UCSD-AML1 (cell line): ENCODE measurements around the gene DROSHA.
"Not testable (repeated sequence)": the region's sequence is repeated elsewhere in the genome, so short reads cannot be mapped to it uniquely, and the experiment has no call there.

ENCODE experiments used
- DNase-seq: peaks from one replicate; lab custom pipeline; 2025; ENCODE audit not compliant: unreplicated experiment; lab: John Stamatoyannopoulos, UW

Gene DROSHA

GRCh38 chr5:31531888-31532547, at the start of gene DROSHA, which contains the start of gene C5orf22:
Gene DROSHA, minus strand, starts transcription at chr5:31532093. Its CDS starts 3,034 bp downstream, at chr5:31529059.
Gene C5orf22, plus strand, starts transcription at chr5:31532301. Its CDS starts 92 bp downstream, at chr5:31532393.
- DNase-seq: peak; percentile 95

GRCh38 chr5:31579558-31579957, 47.7 kb upstream of the DROSHA start:
- no peak for DNase-seq

GRCh38 chr5:31577438-31577837, 45.5 kb upstream of the DROSHA start:
- DNase-seq: no peak

GRCh38 chr5:31574772-31575171, 42.9 kb upstream of the DROSHA start:
- no peak for DNase-seq

- no peak for DNase-seq
These were observed 41.7 kb upstream of the DROSHA start for GRCh38 chr5:31573494-31574142.

- no peak for DNase-seq
These were observed 37.2 kb upstream of the DROSHA start for GRCh38 chr5:31569068-31569467.

- DNase-seq: no peak
These were observed 36.5 kb upstream of the DROSHA start for GRCh38 chr5:31568302-31568835.

GRCh38 chr5:31566362-31566761, 34.5 kb upstream of the DROSHA start:
- DNase-seq: not testable (repeated sequence)

- DNase-seq: no peak
These were observed 31.3 kb upstream of the DROSHA start for GRCh38 chr5:31563216-31563615.

- no peak for DNase-seq
These were observed 30.1 kb upstream of the DROSHA start for GRCh38 chr5:31561946-31562345.

GRCh38 chr5:31559942-31560341, 28.0 kb upstream of the DROSHA start:
- DNase-seq: no peak

GRCh38 chr5:31556461-31556860, 24.6 kb upstream of the DROSHA start:
- no peak for DNase-seq

- no peak for DNase-seq
These were observed 22.7 kb upstream of the DROSHA start for GRCh38 chr5:31554552-31554951.

GRCh38 chr5:31553863-31554262, 22.0 kb upstream of the DROSHA start:
- no peak for DNase-seq

GRCh38 chr5:31551878-31552277, 20.0 kb upstream of the DROSHA start:
- DNase-seq: no peak

- not testable (repeated sequence) for DNase-seq
These were observed 17.2 kb upstream of the DROSHA start for GRCh38 chr5:31549114-31549513.

- DNase-seq: no peak
These were observed 6.0 kb upstream of the DROSHA start for GRCh38 chr5:31537851-31538250.

GRCh38 chr5:31537349-31537748, 5.5 kb upstream of the DROSHA start:
- DNase-seq: no peak

GRCh38 chr5:31536873-31537272, 5.0 kb upstream of the DROSHA start:
- DNase-seq: no peak

GRCh38 chr5:31534527-31535046, 2.7 kb upstream of the DROSHA start:
- no peak for DNase-seq

GRCh38 chr5:31531543-31531887, 378 bp downstream of the DROSHA start:
- peak; percentile 47 for DNase-seq

- no peak for DNase-seq
These were observed 1.2 kb downstream of the DROSHA start for GRCh38 chr5:31530541-31531265.
